ENCODE data around the gene RTP2.
A peak's percentile ranks its signal among the peaks of the same experiment; 100 is the strongest.

Gene RTP2

GRCh38 chr3:187738331-187739093 is 36.2 kb upstream of the RTP2 start:
- peak; percentile 94 for DNase-seq

- no peak for DNase-seq
These were observed 35.6 kb upstream of the RTP2 start for GRCh38 chr3:187738071-187738330.

GRCh38 chr3:187737368-187738070 is 35.2 kb upstream of the RTP2 start:
- DNase-seq: peak; percentile 70

- DNase-seq: no peak
These were observed 34.6 kb upstream of the RTP2 start for GRCh38 chr3:187737006-187737367.

- peak; percentile 72 for DNase-seq
These were observed 34.1 kb upstream of the RTP2 start for GRCh38 chr3:187736418-187736871.

GRCh38 chr3:187735837-187736236 is 33.5 kb upstream of the RTP2 start:
- DNase-seq: peak; percentile 34

GRCh38 chr3:187735383-187735782 is 33.0 kb upstream of the RTP2 start:
- no peak for DNase-seq

- DNase-seq: no peak
These were observed 32.5 kb upstream of the RTP2 start for GRCh38 chr3:187734841-187735240.

GRCh38 chr3:187733371-187733770 is 31.0 kb upstream of the RTP2 start:
- no peak for DNase-seq

GRCh38 chr3:187729598-187729997 is 27.2 kb upstream of the RTP2 start:
- no peak for DNase-seq

- no peak for DNase-seq
These were observed 26.7 kb upstream of the RTP2 start for GRCh38 chr3:187728940-187729583.

GRCh38 chr3:187728248-187728647 is 25.9 kb upstream of the RTP2 start:
- no peak for DNase-seq

GRCh38 chr3:187726564-187726963 is 24.2 kb upstream of the RTP2 start:
- DNase-seq: no peak

GRCh38 chr3:187725653-187726370 is 23.5 kb upstream of the RTP2 start:
- no peak for DNase-seq

- DNase-seq: no peak
These were observed 22.9 kb upstream of the RTP2 start for GRCh38 chr3:187725224-187725623.

- no peak for DNase-seq
These were observed 19.9 kb upstream of the RTP2 start for GRCh38 chr3:187722206-187722612.

GRCh38 chr3:187721055-187721454 is 18.7 kb upstream of the RTP2 start:
- DNase-seq: no peak

GRCh38 chr3:187720337-187720670 is 17.9 kb upstream of the RTP2 start:
- DNase-seq: no peak

GRCh38 chr3:187719628-187720336 is 17.4 kb upstream of the RTP2 start:
- DNase-seq: no peak

- DNase-seq: no peak
These were observed 16.4 kb upstream of the RTP2 start for GRCh38 chr3:187718802-187719201.

- no peak for DNase-seq
These were observed 15.2 kb upstream of the RTP2 start for GRCh38 chr3:187717572-187717971.

- DNase-seq: peak; percentile 48
These were observed 12.1 kb upstream of the RTP2 start for GRCh38 chr3:187714404-187714979.

- DNase-seq: peak; percentile 61
These were observed 11.1 kb upstream of the RTP2 start for GRCh38 chr3:187713504-187713903.

Data from HCEC 1CT (cell line).